Stimulated activated effector memory CD8-positive, alpha-beta T cell treated with anti-CD3 and anti-CD28 coated beads, Interleukin-12 subunit alpha, Interleukin-12 subunit beta, amount 100 ng/mL, for 72 hours (primary cell): ENCODE results near the gene NFKBIZ.
A peak's percentile ranks its signal among the peaks of the same experiment; 100 is the strongest.

ENCODE experiments used
- ATAC-seq: fragments of 150-1000 bp; cut with Tn5 transposase; 2 replicates; pipeline ENCODE4 v1.10.0; 2021
- DNase-seq, 2 donors: peaks; one replicate each; pipeline ENCODE4 v3.0.0; 2021 to 2022; ENCODE audit warnings: low spot score in 2 of 2
- H3K27ac Mint-ChIP-seq: one replicate; pipeline ENCODE4 v1.8.0; 2022; ENCODE audit warnings: mild to moderate bottlenecking, mixed read lengths
- H3K36me3 Mint-ChIP-seq: one replicate; pipeline ENCODE4 v1.8.0; 2022; ENCODE audit warnings: mild to moderate bottlenecking, mixed read lengths
- H3K4me1 Mint-ChIP-seq: one replicate; pipeline ENCODE4 v1.8.0; 2022; ENCODE audit warnings: mixed read lengths
- H3K4me3 Mint-ChIP-seq: one replicate; pipeline ENCODE4 v1.8.0; 2022; ENCODE audit warnings: mild to moderate bottlenecking, mixed read lengths
- H3K9me3 Mint-ChIP-seq: one replicate; pipeline ENCODE4 v1.8.0; 2022; ENCODE audit warnings: mixed read lengths

Gene NFKBIZ

GRCh38 chr3:101817992-101818391 lies 31.3 kb upstream of the NFKBIZ start:
- Mint-ChIP-seq H3K9me3 (no peaks in the 10 kb centered on the region), H3K4me1 (peaks cover 30% of the 10 kb centered on the region), H3K4me3 (no peak overlapping the region), H3K27ac (no peak overlapping the region), H3K36me3 (peaks cover 4% of the 10 kb centered on the region)
- DNase-seq (no peak), ATAC-seq (no peak)

- Mint-ChIP-seq H3K4me3 (no peak overlapping the region), H3K9me3 (no peaks in the 10 kb centered on the region), H3K27ac (no peak overlapping the region), H3K36me3 (no peaks in the 10 kb centered on the region), H3K4me1 (peaks cover 36% of the 10 kb centered on the region)
- ATAC-seq (no peak), DNase-seq (no peak)
Observed at GRCh38 chr3:101819649-101820206, 29.6 kb upstream of the NFKBIZ start.

GRCh38 chr3:101821503-101821902 lies 27.8 kb upstream of the NFKBIZ start:
- Mint-ChIP-seq H3K36me3 (peaks cover 4% of the 10 kb centered on the region), H3K4me3 (no peak overlapping the region), H3K9me3 (no peaks in the 10 kb centered on the region), H3K27ac (no peak overlapping the region), H3K4me1 (peaks cover 34% of the 10 kb centered on the region)
- no peak for DNase-seq
- no peak for ATAC-seq

GRCh38 chr3:101823525-101823924 lies 25.8 kb upstream of the NFKBIZ start:
- DNase-seq, result no peak

GRCh38 chr3:101824702-101825101 lies 24.6 kb upstream of the NFKBIZ start:
- ATAC-seq (no peak), DNase-seq (no peak)
- H3K9me3 Mint-ChIP-seq, result no peaks in the 10 kb centered on the region
- no peak overlapping the region for H3K27ac Mint-ChIP-seq
- no peak overlapping the region for H3K4me3 Mint-ChIP-seq
- H3K36me3 Mint-ChIP-seq, result peaks cover 26% of the 10 kb centered on the region
- H3K4me1 Mint-ChIP-seq, result peaks cover 39% of the 10 kb centered on the region

More at GRCh38 chr3:101823525-101823924, 25.8 kb upstream of the NFKBIZ start:
- peaks cover 35% of the 10 kb centered on the region for H3K4me1 Mint-ChIP-seq
- H3K4me3 Mint-ChIP-seq, result no peak overlapping the region
- no peak for ATAC-seq
- no peaks in the 10 kb centered on the region for H3K9me3 Mint-ChIP-seq
- peaks cover 16% of the 10 kb centered on the region for H3K36me3 Mint-ChIP-seq
- H3K27ac Mint-ChIP-seq, result no peak overlapping the region

- Mint-ChIP-seq H3K4me3 (peak overlapping the region; percentile 81), H3K9me3 (no peaks in the 10 kb centered on the region), H3K36me3 (peaks cover 36% of the 10 kb centered on the region), H3K27ac (peak overlapping the region; percentile 95), H3K4me1 (peaks cover 49% of the 10 kb centered on the region)
- DNase-seq, result no peak
- peak; percentile 52 for ATAC-seq
Observed at GRCh38 chr3:101825904-101826445, 23.3 kb upstream of the NFKBIZ start.

- ATAC-seq (peak; percentile 93), DNase-seq (peak; percentile 73 to 94)
- peak overlapping the region; percentile 81 for H3K4me3 Mint-ChIP-seq
- H3K9me3 Mint-ChIP-seq, result no peaks in the 10 kb centered on the region
- H3K4me1 Mint-ChIP-seq, result peaks cover 64% of the 10 kb centered on the region
- peaks cover 49% of the 10 kb centered on the region for H3K36me3 Mint-ChIP-seq
- peak overlapping the region; percentile 95 for H3K27ac Mint-ChIP-seq
Observed at GRCh38 chr3:101827211-101828174, 21.8 kb upstream of the NFKBIZ start.

GRCh38 chr3:101828276-101828675 lies 21.0 kb upstream of the NFKBIZ start:
- DNase-seq (no peak), ATAC-seq (no peak)
- Mint-ChIP-seq H3K27ac (peak overlapping the region; percentile 95), H3K4me3 (peak overlapping the region; percentile 81), H3K4me1 (peaks cover 72% of the 10 kb centered on the region), H3K9me3 (no peaks in the 10 kb centered on the region), H3K36me3 (peaks cover 57% of the 10 kb centered on the region)

- Mint-ChIP-seq H3K9me3 (no peaks in the 10 kb centered on the region), H3K4me1 (peaks cover 78% of the 10 kb centered on the region), H3K27ac (peak overlapping the region; percentile 95), H3K36me3 (peaks cover 63% of the 10 kb centered on the region), H3K4me3 (peak overlapping the region; percentile 81)
- peak; percentile 36 to 78 for DNase-seq
- peak; percentile 84 for ATAC-seq
Observed at GRCh38 chr3:101828691-101829436, 20.4 kb upstream of the NFKBIZ start.

- H3K9me3 Mint-ChIP-seq, result no peaks in the 10 kb centered on the region
- H3K4me3 Mint-ChIP-seq, result peak overlapping the region; percentile 81
- H3K36me3 Mint-ChIP-seq, result peaks cover 69% of the 10 kb centered on the region
- peaks cover 78% of the 10 kb centered on the region for H3K4me1 Mint-ChIP-seq
- no peak for DNase-seq
- no peak for ATAC-seq
- H3K27ac Mint-ChIP-seq, result peak overlapping the region; percentile 95
Observed at GRCh38 chr3:101829437-101829830, 19.9 kb upstream of the NFKBIZ start.

- no peak for DNase-seq
- Mint-ChIP-seq H3K4me1 (peaks cover 78% of the 10 kb centered on the region), H3K9me3 (no peaks in the 10 kb centered on the region), H3K4me3 (peak overlapping the region; percentile 81), H3K36me3 (peaks cover 73% of the 10 kb centered on the region), H3K27ac (peak overlapping the region; percentile 95)
- no peak for ATAC-seq
Observed at GRCh38 chr3:101829874-101830273, 19.4 kb upstream of the NFKBIZ start.

GRCh38 chr3:101833446-101833974 lies 15.8 kb upstream of the NFKBIZ start:
- Mint-ChIP-seq H3K9me3 (no peaks in the 10 kb centered on the region), H3K4me3 (no peak overlapping the region), H3K36me3 (peaks cover 84% of the 10 kb centered on the region), H3K27ac (peak overlapping the region; percentile 26), H3K4me1 (peaks cover 79% of the 10 kb centered on the region)
- DNase-seq (no peak), ATAC-seq (no peak)

- DNase-seq, result no peak
- no peak for ATAC-seq
- H3K9me3 Mint-ChIP-seq, result no peaks in the 10 kb centered on the region
- no peak overlapping the region for H3K4me3 Mint-ChIP-seq
- peaks cover 60% of the 10 kb centered on the region for H3K4me1 Mint-ChIP-seq
- H3K27ac Mint-ChIP-seq, result no peak overlapping the region
- H3K36me3 Mint-ChIP-seq, result peaks cover 80% of the 10 kb centered on the region
Observed at GRCh38 chr3:101835676-101836075, 13.6 kb upstream of the NFKBIZ start.

GRCh38 chr3:101836160-101836559 lies 13.2 kb upstream of the NFKBIZ start:
- no peak for ATAC-seq
- H3K4me3 Mint-ChIP-seq, result no peak overlapping the region
- no peaks in the 10 kb centered on the region for H3K9me3 Mint-ChIP-seq
- no peak for DNase-seq
- peaks cover 58% of the 10 kb centered on the region for H3K4me1 Mint-ChIP-seq
- H3K36me3 Mint-ChIP-seq, result peaks cover 80% of the 10 kb centered on the region
- no peak overlapping the region for H3K27ac Mint-ChIP-seq
